T-helper 1 cell treated with Interleukin-12 subunit alpha and Interleukin-12 subunit beta and Interleukin-4 antibody, amounts not matched to agents 30 ng/mL and 1 ng/mL, for 36 hours (primary cell): ENCODE results near the gene MILR1. TPM values are rescaled to one million over a fixed set of nuclear protein-coding genes. Genes with fewer than 3 reads are reported as not detected.
"Not testable (repeated sequence)": the region's sequence is repeated elsewhere in the genome, so short reads cannot be mapped to it uniquely, and the experiment has no call there.

ENCODE experiments used
- intact Hi-C: fragments of 100-400 bp; cut with micrococcal nuclease; formaldehyde crosslinking; loops from one replicate; pipeline ENCODE4 v1.15.1; 2024
- total RNA-seq: library from RNA; stranded (reverse); gene quantifications from 2 replicates; pipeline ENCODE4 v1.2.3, GENCODE V29; 2022

Gene MILR1, protein sequence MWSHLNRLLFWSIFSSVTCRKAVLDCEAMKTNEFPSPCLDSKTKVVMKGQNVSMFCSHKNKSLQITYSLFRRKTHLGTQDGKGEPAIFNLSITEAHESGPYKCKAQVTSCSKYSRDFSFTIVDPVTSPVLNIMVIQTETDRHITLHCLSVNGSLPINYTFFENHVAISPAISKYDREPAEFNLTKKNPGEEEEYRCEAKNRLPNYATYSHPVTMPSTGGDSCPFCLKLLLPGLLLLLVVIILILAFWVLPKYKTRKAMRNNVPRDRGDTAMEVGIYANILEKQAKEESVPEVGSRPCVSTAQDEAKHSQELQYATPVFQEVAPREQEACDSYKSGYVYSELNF
- total RNA-seq, result 3.6 and 5.4 TPM in 2 replicates

DNA sequence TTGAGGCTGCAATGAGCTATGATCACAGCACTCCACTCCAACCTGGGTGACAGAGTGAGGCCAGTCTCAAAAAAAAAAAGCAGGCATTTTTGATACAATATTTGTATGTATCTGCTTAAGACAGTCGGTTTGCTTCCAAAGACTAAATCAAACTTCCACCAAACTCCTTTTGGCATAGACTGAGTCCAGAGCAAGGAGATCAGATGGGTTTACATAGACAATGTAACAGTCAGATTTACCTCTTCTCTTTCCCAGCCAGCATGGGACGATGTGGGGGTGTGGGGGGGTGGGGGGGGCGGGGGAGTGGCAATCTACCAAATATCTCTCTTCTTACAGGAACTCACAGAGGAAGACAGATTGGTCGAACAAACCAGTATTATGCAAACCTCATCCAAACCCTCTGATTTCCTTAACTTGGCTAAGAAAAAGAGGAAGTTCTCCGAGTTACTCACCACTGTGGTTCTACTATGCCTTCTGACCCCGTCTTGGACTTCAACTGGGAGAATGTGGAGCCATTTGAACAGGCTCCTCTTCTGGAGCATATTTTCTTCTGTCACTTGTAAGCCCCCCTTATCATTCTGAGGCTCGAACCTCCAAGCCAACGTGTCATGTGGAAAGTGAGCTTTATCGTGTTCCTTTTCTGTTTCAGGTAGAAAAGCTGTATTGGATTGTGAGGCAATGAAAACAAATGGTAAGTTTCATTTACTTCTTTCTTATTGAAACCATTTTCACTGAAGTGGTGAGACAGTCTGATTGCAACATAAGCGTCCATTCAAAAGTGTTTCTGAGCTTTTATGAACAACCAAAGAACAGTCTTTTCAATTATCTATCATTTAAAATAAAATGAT, at the start of gene MILR1:
TSS of gene MILR1 (plus strand) at position 451 of the 848 bp plus-strand sequence. CDS start at position 505, 54 bp downstream.
- intact Hi-C loops, result no loop called here

DNA sequence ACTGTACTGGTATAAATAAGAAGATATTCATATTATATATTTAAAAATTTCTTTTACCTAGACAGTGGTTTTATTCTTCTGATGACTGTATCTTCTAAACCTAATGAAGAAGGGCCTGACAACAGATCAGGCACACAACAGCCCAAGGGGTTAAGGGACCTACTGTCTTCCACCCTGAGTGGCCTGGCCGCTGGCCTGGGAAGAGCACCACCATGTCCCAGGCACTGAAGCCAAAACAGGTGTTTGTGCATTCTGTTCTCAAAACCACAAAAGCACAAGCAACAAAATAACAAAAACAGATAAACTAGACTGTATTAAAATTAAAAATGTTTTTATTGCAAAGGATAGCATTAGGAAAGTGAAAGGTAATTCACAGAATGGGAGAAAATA, 49.2 kb upstream of the MILR1 start:
- intact Hi-C loops, result no loop called here

- intact Hi-C loops, result no loop called here
These were observed 48.3 kb upstream of the MILR1 start for GRCh38 chr17:64400642-64401041.

DNA sequence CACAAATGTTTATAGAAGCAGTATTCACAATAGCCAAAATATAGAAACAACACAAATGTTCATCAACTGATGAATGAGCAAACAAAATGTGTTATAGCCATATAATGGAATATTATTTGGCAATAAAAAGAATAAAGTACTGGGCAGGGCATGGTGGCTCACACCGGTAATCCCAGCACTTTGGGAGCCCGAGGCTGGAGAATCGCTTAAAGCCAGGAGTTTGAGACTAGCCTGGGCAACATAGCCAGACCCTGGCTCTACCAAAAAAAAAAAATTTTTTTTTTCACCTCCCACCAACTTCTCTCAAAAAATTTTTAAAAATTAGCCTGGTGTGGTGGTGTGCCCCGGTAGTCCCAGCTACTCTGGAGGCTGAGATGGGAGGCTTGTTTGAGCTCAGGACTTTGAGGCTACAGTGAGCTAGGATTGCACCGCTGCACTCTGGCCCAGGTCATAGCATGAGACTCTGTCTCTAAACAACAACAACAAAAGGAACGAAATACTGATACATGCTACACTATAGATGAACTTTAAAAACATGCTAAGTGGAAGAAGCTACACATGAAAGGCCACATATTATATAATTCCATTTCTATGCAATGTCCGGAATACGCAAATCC, 47.6 kb upstream of the MILR1 start:
- intact Hi-C loops, result no loop called here

DNA sequence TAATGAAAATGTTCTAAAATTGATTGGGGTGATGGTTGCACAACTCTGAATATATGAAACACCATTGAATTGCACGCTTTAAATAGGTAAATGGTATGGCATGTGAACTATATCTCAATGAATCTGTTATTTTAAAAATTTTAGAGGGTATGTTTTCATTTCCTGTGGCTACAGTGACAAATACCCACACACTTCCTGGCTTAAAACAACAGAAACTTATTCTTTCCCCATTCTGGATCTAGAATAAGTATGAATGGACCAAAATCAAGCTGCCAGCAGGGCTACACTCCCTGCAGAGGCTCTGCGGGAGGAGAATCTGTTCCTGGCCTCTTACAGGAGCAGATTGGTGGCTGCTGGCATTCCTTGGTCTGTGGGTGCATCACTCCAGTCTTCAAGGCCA, 47.0 kb upstream of the MILR1 start:
- intact Hi-C loops, result no loop called here

GRCh38 chr17:64402469-64402868, 46.4 kb upstream of the MILR1 start:
- intact Hi-C loops, result no loop called here

DNA sequence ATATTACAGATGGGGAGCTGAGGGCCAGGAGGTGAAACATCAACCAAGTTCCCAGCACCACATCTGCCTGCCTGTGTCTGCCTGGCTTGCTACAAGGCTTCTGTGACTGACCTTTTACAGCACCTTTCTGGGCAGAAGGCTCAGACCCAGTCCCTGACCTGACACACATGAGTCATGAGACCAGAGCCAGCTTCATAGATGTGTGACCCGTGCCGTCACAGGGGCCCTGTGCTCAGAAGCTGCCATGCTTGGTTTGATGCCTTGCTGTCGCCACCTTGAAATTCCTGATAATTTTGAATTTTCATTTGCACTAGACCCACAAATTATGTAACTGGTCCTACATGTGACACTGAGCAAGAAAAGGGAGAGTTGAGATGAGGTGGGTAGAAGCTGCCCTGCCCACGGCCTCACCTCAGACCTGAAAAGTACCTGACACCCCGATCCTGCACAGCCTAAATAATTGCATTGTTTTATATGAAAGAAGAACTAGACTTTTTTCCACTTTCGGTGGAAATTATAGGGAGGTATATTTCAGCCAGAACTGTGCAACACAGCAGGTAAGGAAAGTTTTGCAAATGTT, 44.9 kb upstream of the MILR1 start:
- intact Hi-C loops, result no loop called here

- intact Hi-C loops, result no loop called here
These were observed 42.4 kb upstream of the MILR1 start for GRCh38 chr17:64406321-64407200.

DNA sequence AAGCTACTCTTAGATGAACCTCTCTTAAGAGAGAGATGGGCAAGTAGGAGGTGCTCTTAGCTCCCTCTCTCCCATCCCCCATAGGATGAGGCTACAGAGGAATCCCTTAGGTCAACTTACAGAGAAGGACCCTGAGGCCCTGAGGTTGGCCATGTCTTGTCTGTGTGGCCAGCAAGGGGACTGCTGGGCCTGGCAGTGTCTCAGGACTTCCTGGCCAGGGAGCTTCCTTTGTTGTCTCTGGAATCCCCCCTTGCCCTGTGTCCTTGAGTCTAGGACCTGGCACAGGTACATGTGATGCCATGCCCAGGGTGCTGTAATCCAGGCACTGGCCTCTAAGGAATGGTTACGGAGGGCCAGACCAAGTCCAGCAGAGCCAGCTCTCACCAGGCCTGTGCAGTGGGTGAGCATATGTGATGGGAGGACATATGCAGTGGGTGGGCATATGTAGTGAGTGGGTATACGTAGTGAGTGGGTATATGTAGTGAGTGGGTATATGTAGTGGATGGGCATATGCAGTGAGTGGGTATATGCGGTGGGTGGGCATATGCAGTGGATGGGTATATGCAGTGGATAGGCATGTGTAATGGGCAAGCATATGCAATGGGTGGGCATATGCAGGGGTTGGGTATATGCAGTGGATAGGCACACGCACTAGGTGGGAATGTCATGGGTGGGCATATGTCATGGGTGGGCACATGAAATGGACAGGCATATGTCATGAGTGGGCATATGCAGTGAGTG, 38.0 kb upstream of the MILR1 start:
- intact Hi-C loops, result no loop called here

GRCh38 chr17:64411999-64412771, 36.7 kb upstream of the MILR1 start:
- intact Hi-C loops, result no loop called here

DNA sequence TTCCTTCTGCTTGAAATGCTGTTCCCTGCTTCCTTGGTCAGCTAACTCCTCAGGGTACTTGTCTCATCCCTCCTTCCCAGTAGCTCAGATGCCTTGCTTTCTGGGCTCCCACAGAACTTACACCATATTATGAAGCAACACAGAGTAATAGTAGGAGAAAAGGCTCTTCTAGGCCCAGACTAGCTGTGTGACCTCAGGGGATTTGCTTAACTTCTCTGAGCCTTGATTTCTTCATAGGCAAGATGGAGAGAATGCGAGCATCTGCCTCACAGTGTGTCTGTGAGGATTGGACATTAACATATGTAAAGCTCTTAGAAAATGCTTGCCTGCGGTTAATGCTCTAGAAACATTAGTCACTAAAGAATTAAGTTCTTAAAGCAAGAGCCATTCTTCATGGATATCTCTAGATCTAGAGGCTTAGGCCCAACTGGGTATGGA, 36.0 kb upstream of the MILR1 start:
- intact Hi-C loops, result no loop called here

DNA sequence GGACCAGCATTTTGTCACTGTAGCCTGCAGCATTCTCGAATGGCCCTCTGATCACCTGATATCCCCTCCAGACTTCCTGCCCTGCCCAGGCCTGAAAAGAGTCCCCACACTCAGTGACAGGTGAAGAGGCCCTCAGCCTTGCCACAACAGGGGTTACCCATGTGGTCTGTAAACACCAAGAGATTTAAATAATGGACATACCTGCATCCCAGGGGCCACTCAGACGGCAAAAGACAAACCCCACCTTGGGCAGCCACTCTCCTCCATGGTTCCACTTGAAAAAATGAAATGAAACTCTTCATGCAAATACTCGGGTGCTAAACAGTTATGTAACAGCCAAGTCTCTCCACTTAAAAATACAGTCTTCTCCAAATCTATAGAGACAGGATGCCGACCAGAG, 35.4 kb upstream of the MILR1 start:
- intact Hi-C loops, result no loop called here

GRCh38 chr17:64418506-64419339, 30.2 kb upstream of the MILR1 start:
- intact Hi-C loops, result loop anchor here (1.0 kb wide), 2 partner anchors 97 to 111 kb away; no protein-coding TSS in a partner anchor

- intact Hi-C loops, result loop anchor here (1.0 to 2.0 kb wide), 6 partner anchors 23 to 317 kb away; no protein-coding TSS in a partner anchor
These were observed 28.7 kb upstream of the MILR1 start for GRCh38 chr17:64420143-64420670.

DNA sequence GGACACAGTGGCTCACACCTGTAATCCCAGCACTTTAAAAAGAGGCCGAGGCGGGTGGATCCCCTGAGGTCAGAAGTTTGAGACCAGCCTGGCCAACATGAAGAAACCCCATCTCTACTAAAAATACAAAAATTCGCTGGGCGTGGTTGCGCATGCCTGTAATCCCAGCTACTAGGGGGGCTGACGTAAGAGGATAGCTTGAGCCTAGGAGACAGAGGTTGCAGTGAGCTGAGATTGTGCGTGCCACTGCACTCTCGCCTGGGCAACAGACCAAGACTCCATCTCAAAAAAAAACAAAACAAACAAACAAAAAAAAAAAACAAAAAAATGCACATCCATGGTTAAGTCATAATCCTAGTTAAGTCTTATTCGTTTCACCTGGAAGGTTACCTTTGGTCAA, 26.8 kb upstream of the MILR1 start:
- intact Hi-C loops, result not testable (repeated sequence)

DNA sequence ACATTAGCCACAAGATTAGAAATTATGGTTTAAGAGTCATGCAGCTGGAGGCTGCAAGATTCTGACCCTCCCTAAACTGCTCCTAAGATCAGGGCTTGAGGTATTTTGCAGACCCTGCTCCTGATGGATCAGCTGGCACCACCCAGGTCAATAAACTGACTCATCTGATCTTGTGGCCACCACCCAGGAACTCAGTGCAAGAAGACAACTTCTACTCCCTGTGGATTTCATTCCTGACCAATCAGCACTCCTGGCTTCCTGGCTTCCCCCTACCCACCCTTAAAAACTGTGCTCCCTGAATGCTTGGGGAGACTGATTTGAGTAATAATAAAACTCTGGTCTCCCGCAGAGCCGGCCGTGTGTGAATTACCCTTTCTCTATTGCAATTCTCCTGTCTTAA, 25.0 kb upstream of the MILR1 start:
- intact Hi-C loops, result no loop called here

DNA sequence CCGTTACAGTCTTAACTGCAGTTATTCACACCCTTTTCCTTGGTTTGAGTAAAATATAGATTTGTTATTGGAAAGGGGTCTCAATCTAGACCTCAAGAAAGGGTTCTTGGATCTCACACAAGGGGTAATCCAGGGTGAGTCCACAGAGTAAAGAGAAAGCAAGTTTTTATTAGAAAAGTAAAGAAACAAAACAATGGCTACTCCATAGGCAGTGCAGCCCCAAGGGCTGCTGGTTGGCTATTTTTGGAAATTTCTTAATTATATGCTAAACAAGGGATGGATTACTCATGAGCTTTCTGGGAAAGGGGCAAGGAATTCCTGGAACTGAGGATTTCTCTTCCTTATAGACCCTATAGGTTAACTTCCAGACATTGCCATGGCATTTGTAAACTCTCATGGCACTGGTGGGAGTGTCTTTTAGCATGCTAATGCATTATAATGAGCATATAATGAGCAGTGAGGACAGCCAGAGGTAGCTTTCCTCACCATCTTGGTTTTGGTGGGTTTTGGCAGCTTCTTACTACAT, 24.5 kb upstream of the MILR1 start:
- intact Hi-C loops, result no loop called here

DNA sequence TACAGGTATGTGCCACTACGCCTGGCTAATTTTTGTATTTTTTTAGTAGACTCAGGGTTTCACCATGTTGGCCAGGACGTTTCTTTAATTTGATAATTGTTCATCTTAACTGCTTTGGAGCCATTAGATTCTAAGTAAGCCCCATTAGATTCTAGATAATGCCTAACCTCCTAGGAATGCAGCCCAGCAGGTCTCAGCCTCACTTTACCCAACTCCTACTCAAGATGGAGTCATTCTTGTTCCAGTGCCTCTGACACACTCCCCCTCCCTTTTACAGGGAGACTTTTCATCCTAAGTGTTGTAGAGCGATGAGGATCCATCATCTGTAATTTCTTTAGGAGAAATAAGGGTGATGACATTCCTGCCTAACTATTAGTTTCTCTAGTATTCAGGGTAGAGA, 23.7 kb upstream of the MILR1 start:
- intact Hi-C loops, result no loop called here
